Fibroblast of skin of left quadriceps (primary cell): Measurements from ENCODE around the gene ERC2.
A peak's percentile ranks its signal among the peaks of the same experiment; 100 is the strongest.

Experiments used
- DNase-seq, 2 experiments: peaks; one replicate each; pipeline ENCODE4 v3.0.0-alpha.2; 2013; ENCODE audit warnings: low read depth in 2 of 2

The ERC2 gene

DNA sequence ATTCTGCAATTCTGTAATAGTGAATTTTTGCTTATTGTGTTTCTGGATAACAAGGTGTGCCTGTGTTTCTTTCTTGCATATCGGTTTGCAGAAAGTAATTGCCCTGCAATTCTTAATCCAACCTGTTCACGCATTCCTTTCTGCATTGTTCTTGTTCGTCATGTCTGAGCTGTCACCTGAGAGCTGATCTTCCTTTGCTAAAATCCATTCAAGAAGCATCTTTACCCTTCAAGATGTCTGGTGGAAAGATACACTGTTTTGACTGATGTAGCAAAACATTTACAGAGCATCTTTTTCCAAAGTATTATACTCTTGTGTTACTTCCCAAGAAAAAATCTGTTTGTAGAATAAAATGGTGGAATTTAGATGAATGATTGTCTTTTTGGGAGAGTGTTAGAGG, 822.1 kb downstream of the ERC2 start:
- DNase-seq = no peak

DNA sequence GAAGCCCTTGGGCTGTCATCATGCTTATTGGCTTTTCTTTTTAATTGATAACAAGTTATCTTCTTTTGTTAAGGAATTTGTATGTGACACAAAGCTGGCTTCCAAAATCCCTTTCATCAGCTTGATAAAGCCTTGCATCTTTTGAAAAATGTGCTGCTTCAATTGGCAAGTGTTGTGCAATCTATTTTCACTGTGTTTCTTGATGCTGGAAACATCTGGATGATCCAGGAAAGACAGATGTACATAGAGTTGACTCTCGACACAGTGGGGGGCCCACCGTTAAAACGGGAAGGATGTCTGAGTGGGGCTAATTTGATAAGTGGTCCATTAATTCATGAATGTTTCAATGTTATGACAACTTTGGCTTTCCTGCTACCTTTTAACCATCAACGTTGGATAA, 822.8 kb downstream of the ERC2 start:
- DNase-seq = no peak

- no peak for DNase-seq
Measured at GRCh38 chr3:55643283-55643682, 825.0 kb downstream of the ERC2 start.

DNA sequence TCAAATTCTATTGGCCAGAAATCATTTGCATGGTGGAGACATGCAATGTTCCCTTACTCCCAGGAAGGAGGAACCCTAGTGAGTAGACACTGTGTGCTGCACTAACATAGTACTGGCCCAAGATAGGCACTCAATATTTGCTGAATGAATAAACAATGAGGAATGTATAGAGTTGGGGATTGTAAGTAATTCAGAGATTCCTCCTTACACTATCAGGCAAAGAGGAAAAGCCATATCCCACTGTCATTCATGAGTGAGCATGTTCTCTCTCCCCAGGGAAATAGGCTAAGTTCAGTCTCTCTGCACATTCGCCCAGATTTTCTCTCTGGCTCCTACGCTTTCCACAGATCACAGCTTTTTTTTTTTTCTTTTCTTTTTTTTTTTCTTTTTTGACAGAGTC, 826.3 kb downstream of the ERC2 start:
- DNase-seq = no peak

DNA sequence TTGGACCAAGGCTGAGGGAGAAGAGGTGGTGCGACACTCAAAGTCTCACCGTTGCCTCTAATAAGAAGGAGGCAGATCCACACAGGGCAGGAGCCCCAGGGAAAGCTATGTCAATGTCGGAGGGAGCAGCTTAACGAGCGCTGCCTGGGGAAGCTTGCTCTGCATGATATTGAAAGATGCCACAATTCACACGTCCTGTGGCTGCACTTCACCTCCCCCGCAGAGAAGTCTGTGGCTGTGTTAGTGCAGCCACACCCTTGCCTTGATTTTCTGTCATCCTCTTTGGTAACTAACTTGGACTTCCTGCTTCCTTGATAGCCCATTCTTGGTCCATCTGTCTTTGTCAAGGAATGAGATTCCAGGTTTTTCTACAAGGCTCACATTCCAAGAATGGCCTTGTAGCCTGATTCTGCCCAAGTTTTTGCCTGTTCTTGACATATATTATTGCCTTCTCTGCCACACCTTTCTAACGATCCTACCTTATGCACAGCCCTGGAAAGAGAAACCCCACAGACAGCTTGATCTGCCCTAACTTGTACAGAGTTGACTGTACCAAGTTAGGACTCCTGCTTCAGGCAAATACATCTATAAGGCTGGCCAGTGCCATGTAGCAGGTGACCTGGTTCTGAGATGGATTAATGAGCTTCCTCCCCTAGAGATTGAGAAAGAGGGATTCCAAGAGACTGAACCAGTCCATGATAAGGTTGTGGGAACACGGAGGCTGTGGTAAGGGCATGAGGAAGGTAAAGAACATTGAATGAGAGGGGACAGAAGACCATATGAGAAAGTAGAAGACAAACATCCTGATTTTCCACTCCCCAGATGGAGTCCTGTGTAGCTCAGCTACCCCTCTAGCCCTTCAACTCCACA, 828.1 kb downstream of the ERC2 start:
- DNase-seq = no peak

DNA sequence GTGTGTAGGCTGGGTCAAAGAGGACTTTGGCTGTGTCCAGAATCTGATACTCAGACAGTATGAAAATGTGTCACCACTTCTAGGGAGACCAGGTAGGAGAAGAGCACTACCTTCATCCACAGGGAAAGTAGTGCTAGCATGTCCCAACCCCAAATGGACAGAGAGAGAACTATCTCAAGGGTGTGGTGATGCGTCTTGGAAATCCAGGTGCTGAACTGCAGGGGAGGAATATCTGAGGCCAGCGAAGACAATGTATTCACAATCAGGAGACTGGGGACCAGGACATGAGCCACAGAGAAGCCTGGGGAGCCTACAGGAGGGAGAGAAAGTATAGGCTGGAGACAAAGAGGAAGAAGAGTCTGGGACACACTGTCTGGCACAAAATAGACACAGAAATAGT, 829.1 kb downstream of the ERC2 start:
- no peak for DNase-seq

DNA sequence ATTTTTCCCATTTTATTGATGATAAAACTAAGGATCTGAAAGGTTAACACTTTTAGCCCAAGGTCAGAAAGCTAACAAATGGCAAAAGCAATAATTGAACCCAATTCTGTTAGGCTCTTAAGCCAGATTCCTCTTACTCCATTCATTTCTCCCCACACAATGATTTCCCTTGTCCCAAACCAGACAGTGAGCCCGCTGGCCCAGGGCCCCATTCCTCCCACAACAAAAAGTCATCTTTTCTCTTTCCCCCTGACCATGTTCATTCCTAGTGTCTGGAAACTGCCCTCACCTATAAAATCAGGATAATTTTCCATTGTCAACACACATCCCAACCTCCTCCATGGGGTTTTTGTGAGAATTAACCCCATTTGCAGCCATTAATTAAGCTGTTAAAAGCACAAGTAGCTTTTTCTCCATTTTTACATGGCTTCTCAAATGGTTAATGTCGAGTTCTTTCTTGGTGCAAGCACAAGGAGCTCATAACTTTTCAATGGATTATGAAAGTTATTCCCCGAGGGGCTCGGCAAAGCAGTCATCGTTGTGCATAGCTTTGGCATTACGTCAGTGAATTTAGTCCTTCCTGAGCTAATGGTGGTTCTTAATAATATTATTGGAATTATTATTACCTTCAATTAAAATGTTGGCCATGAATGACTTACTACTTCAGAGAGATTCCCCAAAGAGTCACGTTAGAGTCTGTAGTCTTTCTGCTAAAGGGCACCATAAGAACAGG, 830.2 kb downstream of the ERC2 start:
- DNase-seq = no peak

GRCh38 chr3:55636300-55637195, 831.7 kb downstream of the ERC2 start:
- DNase-seq = no peak

DNA sequence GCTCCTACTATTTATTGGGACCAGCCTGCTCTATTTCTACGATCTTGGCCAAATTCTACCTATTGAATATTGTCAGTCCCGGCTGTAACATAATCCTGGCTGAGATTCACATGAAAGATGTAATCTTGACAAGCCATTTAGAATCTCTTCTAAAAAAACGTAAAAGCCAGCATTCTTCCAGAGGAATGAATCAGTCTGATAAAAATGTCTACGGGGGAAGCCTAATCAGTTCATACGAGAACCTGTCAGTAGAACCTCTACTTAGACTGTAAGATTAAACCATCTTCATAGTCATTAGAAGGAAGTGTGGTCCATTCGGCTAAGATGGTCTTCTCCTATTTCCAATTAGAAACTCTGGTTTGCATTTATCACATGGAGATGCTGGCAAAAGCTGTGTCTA, 833.9 kb downstream of the ERC2 start:
- no peak for DNase-seq

DNA sequence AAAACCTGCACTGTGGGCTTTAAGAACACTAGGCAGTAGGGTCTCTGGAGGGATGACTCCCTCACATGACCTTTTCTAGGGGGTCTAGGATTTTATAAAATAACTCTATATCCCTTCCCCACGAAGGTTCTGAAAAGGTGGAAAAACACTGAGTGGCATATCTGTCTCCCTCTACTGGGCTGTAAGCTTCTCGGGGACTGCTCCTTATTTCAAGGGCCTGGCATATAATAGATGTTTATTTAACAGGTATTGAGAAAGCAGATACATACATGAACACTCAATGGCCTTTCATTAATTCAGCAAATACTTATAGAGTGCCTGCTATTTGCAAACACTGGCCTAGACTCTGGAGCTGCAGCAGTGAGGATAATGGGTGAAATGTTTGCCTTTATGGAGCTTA, 834.9 kb downstream of the ERC2 start:
- DNase-seq = no peak

DNA sequence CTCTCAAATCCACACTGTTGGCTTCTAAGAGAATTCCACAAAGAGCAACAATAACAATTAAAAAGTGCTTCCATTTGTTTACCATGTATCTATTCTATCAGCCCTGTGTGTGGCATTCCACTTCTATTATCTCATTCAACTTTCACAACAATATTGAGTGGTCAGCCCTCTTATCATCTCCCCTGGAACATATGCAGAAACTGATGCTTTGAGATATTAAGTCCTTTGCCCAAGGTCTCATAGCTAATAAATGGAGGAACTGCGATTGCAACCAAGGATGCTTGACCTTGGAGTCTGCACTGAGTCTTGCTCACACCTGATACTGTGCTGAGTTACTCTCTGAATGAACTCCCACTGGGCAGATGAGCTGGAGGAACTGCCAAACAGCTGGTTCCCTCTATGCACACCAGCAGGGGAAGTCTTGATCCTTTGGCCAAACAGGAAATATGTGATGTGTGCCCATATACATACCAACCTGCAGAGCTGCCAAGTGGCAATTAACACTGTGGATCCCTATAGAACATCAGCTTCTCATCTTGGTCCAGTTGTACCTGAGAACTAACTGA, 836.4 kb downstream of the ERC2 start:
- no peak for DNase-seq

DNA sequence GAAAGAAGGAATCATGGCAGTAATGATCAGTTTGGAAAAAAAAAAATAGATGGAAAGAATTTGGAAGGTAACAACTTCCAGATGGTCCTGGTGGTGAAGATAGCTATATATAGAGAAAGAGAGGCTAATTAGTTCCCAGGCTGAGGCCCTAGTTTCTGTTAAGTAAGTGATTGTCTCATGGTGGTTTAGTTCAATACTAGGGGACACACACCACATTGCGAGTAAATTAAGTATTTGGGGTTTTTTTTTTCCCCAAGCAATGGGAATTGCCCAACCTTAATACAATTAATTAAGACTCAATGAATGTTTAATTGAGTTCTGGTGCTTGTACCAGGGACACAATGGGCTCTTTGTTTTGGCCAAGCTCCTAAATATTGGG, 837.4 kb downstream of the ERC2 start:
- peak in 1 of 2 experiments; percentile 41 for DNase-seq

- no peak for DNase-seq
Measured at GRCh38 chr3:55630280-55630920, 837.9 kb downstream of the ERC2 start.

GRCh38 chr3:55629432-55629831, 838.8 kb downstream of the ERC2 start:
- DNase-seq = no peak

DNA sequence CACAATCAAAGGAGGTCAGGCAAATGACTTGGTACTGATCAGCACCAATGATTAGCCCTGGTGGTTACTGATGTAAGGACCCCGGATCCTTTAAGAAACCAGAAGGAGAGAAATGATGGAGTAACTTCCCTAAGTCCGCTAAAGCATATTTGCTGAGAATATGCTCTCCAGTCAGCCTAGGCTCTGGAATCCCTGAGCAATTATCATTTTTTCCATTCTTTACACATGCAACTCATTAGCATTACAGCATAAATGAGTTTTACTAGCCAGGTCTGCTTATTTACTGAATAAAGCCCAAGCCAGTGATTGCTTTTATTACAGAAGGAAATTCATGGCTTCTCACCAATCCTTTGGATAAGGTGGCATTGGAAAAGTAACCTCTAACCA, 842.0 kb downstream of the ERC2 start:
- DNase-seq = peak in 1 of 2 experiments; percentile 34

GRCh38 chr3:55624238-55624637, 844.0 kb downstream of the ERC2 start:
- no peak for DNase-seq

- no peak for DNase-seq
Measured at GRCh38 chr3:55623786-55624185, 844.5 kb downstream of the ERC2 start.

GRCh38 chr3:55622733-55623132, 845.5 kb downstream of the ERC2 start:
- DNase-seq = no peak

- DNase-seq = no peak
Measured at GRCh38 chr3:55622116-55622515, 846.2 kb downstream of the ERC2 start.

- DNase-seq = no peak
Measured at GRCh38 chr3:55621648-55622047, 846.6 kb downstream of the ERC2 start.

GRCh38 chr3:55621026-55621422, 847.2 kb downstream of the ERC2 start:
- DNase-seq = no peak
